ENCODE data around the gene ARSA.

ARSA gene

GRCh38 chr22:50612528-50613221 is 15.3 kb downstream of the ARSA start:
- no peak overlapping the region for H3K4me3 ChIP-seq (ENCODE audit: low read depth, low read length)
- no peak for TF ChIP-seq CTCF (IDR thresholded peaks at IDR 0.05; ENCODE audit: insufficient read depth, low read depth, low read length, missing control alignments)
- DNase-seq (ENCODE audit: low read depth) = no peak

GRCh38 chr22:50612168-50612527 is 15.8 kb downstream of the ARSA start:
- TF ChIP-seq CTCF (IDR thresholded peaks at IDR 0.05; ENCODE audit: insufficient read depth, low read depth, low read length, missing control alignments) = no peak
- H3K4me3 ChIP-seq (ENCODE audit: low read depth, low read length) = no peak overlapping the region
- no peak for DNase-seq (ENCODE audit: low read depth)

- DNase-seq (ENCODE audit: low read depth) = no peak
- no peak overlapping the region for H3K4me3 ChIP-seq (ENCODE audit: low read depth, low read length)
- no peak for TF ChIP-seq CTCF (IDR thresholded peaks at IDR 0.05; ENCODE audit: insufficient read depth, low read depth, low read length, missing control alignments)
Measured at GRCh38 chr22:50611341-50612060, 16.5 kb downstream of the ARSA start.

GRCh38 chr22:50610581-50610980 is 17.4 kb downstream of the ARSA start:
- no peak for DNase-seq (ENCODE audit: low read depth)
- no peak for TF ChIP-seq CTCF (IDR thresholded peaks at IDR 0.05; ENCODE audit: insufficient read depth, low read depth, low read length, missing control alignments)
- H3K4me3 ChIP-seq (ENCODE audit: low read depth, low read length) = no peak overlapping the region

- H3K4me3 ChIP-seq (ENCODE audit: low read depth, low read length) = no peak overlapping the region
- TF ChIP-seq CTCF (IDR thresholded peaks at IDR 0.05; ENCODE audit: insufficient read depth, low read depth, low read length, missing control alignments) = no peak
- DNase-seq (ENCODE audit: low read depth) = no peak
Measured at GRCh38 chr22:50610041-50610451, 17.9 kb downstream of the ARSA start.

- DNase-seq (ENCODE audit: low read depth) = no peak
- TF ChIP-seq CTCF (IDR thresholded peaks at IDR 0.05; ENCODE audit: insufficient read depth, low read depth, low read length, missing control alignments) = no peak
- H3K4me3 ChIP-seq (ENCODE audit: low read depth, low read length) = no peak overlapping the region
Measured at GRCh38 chr22:50609599-50609998, 18.4 kb downstream of the ARSA start.

All from GM12865 (cell line).